GM12875 (cell line): ENCODE results near the gene SHISAL1.

ENCODE experiments used
- H3K4me3 ChIP-seq: one replicate; pipeline ENCODE4 v1.5.1; 2011; ENCODE audit warnings: low read depth, low read length, control low read depth
- TF ChIP-seq, protein P1 (sequence below): IDR thresholded peaks from 2 replicates; pipeline ENCODE4 v1.5.1; 2011; ENCODE audit warnings: low read depth, mild to moderate bottlenecking, control low read depth, inconsistent platforms, low read length, moderate library complexity, borderline replicate concordance; ENCODE audit not compliant: insufficient read depth

Gene SHISAL1

DNA sequence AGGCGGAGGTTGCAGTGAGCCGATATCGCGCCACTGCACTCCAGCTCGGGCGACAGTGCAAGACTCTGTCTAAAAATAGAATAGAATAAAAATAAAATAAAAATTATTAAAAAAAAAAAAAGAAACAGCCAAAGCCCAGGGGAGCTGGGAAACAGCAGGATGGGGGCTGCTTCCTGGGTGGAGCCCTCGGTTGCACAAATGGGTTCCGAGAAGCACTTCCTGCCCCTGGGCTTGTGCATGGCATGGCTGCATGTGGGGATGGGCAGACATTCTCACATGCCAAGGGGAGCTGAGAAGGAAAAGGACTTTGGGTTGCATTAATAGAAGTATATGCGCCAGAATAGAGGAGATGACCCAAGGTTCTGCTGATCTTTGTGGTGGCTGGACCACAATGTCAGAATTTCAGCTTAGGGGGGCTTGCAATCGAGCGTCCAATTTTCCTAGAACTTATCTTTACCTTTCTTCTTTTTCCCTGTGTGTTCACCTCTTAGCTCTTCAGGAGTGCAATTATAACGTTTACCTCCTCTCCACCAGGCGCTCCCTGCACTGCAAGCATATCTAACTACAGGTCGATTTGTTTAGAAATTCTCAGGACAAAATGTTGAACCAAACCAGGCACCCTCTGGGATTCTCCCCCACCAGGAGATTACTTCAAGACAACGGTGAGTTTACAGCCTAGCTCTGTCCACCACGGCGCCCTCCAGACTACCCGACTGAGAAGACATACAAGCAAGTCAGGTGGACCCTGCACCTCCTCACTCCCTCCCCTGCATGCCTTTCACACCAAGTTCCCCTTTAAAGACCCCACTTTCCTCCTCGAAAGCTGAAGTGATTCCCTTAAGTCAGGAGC is 53.2 kb downstream of the SHISAL1 start:
- TF ChIP-seq, protein P1, sequence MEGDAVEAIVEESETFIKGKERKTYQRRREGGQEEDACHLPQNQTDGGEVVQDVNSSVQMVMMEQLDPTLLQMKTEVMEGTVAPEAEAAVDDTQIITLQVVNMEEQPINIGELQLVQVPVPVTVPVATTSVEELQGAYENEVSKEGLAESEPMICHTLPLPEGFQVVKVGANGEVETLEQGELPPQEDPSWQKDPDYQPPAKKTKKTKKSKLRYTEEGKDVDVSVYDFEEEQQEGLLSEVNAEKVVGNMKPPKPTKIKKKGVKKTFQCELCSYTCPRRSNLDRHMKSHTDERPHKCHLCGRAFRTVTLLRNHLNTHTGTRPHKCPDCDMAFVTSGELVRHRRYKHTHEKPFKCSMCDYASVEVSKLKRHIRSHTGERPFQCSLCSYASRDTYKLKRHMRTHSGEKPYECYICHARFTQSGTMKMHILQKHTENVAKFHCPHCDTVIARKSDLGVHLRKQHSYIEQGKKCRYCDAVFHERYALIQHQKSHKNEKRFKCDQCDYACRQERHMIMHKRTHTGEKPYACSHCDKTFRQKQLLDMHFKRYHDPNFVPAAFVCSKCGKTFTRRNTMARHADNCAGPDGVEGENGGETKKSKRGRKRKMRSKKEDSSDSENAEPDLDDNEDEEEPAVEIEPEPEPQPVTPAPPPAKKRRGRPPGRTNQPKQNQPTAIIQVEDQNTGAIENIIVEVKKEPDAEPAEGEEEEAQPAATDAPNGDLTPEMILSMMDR, result no peak
- no peak overlapping the region for H3K4me3 ChIP-seq

- TF ChIP-seq, protein P1, result no peak
Observed at GRCh38 chr22:44256556-44257485, 55.9 kb downstream of the SHISAL1 start.

GRCh38 chr22:44256085-44256484 is 56.7 kb downstream of the SHISAL1 start:
- TF ChIP-seq, protein P1, result no peak
- H3K4me3 ChIP-seq, result no peak overlapping the region

More at GRCh38 chr22:44256556-44257485, 55.9 kb downstream of the SHISAL1 start:
- no peak overlapping the region for H3K4me3 ChIP-seq

DNA sequence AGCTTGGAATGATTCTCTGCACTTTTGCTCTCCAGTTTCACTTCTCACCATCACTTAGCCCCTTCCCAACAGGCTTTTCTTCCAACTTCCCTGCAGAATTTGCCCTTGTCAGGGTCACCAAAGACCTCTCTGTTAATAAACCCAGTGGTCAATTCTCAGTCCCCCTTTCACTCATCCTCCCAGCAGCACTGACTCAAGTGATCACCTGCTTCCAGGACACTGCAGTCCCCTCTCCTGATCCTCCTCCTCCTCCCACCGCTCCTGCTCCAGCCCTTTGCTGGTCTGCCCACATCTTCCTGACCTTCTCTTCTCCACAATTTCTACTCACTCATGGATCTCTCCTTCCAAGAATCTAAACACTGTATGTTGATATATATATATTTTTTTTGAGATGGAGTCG is 57.9 kb downstream of the SHISAL1 start:
- H3K4me3 ChIP-seq, result no peak overlapping the region
- TF ChIP-seq, protein P1, result no peak

DNA sequence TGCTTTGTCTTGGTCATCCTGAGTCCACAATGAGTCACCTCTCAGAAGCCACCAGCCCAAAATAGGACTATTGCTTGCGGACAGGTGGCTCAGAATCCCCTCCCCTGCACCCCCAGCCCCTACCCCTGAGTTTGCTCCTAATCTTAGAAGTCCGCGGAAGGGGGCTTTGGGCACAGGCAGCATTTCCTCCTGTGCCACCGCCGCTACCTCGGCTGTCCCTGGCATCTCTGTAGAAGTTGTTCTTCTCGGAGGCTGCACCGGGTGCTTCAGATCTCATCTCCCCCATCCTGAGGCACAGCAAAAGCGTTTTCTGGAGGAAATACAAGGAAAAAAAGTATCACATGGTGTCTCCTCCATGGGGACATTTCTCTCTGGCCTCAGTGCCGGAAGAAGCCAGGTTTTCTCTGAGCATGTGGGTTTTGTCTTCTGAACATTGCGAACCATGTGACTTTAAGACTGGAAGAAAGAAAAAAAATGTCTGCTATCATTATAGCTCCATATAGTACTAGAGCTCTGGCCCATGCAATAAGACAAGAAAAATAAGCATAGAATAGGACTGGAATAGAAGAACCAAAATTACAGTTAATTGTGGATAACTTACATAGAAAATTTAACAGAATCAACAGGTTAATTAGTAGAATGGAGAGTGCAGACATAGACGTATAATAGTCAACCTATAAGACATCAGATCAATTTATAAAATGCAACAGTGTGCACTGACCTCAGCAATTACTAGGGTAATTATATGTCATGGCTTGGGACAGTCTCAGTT is 63.2 kb downstream of the SHISAL1 start:
- H3K4me3 ChIP-seq, result no peak overlapping the region
- TF ChIP-seq, protein P1, result no peak

DNA sequence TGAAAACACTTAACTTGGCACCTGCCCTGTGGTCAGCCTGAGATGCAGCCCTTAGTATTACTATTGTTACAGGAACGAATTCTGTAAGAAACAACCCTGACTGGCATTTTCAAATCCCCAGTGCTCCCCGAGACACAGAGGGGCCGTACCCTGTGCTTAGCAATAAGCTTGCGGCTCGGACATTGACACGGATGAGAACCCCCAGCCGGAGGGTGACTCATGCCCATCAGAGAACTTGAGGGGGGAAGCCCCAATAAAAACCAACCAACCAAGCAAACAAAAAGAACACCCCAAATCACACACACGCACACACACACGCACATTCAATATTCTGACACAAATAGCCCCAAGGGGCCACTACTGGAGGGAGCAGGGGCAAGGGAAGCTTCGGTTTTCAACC is 63.8 kb downstream of the SHISAL1 start:
- TF ChIP-seq, protein P1, result no peak
- no peak overlapping the region for H3K4me3 ChIP-seq
